Calu3 (cell line): ENCODE results near the gene RIMBP2. TPM values are rescaled to one million over a fixed set of nuclear protein-coding genes. Genes with fewer than 3 reads are reported as not detected.

Source experiments
- BruUV-seq: library from RNA; stranded (reverse); fragments of 400-500 nt; replicated peaks from 2 replicates; lab custom pipeline; 2021; lab: Mats Ljungman, UMichigan
- CTCF ChIA-PET: fragments of 300-600 bp; sonication (Branson Sonifier 250); formaldehyde crosslinking; loops from one replicate; lab custom pipeline; 2022; ENCODE audit warnings: antibody characterized with exemption; lab: Charles Lee
- DNase-seq: peaks from one replicate; pipeline ENCODE4 v3.0.0; 2022
- H3K27ac Mint-ChIP-seq: one replicate; pipeline ENCODE4 v1.8.0; 2022; ENCODE audit warnings: mixed read lengths; ENCODE audit not compliant: unreplicated experiment
- H3K27me3 Mint-ChIP-seq: one replicate; pipeline ENCODE4 v1.8.0; 2022; ENCODE audit warnings: mixed read lengths; ENCODE audit not compliant: unreplicated experiment
- H3K36me3 Mint-ChIP-seq: one replicate; pipeline ENCODE4 v1.8.0; 2022; ENCODE audit warnings: mild to moderate bottlenecking, moderate library complexity, mixed read lengths; ENCODE audit not compliant: insufficient read depth, unreplicated experiment
- H3K4me1 Mint-ChIP-seq: one replicate; pipeline ENCODE4 v1.8.0; 2022; ENCODE audit warnings: mild to moderate bottlenecking, low read depth, mixed read lengths; ENCODE audit not compliant: unreplicated experiment
- H3K4me3 Mint-ChIP-seq: one replicate; pipeline ENCODE4 v1.8.0; 2022; ENCODE audit warnings: mild to moderate bottlenecking, low read depth, moderate library complexity, mixed read lengths; ENCODE audit not compliant: unreplicated experiment
- H3K9me3 Mint-ChIP-seq: one replicate; pipeline ENCODE4 v1.8.0; 2022; ENCODE audit warnings: low read depth, mixed read lengths; ENCODE audit not compliant: unreplicated experiment
- intact Hi-C: fragments of 100-400 bp; cut with micrococcal nuclease; formaldehyde crosslinking; loops from one replicate; pipeline ENCODE4 v1.10.0; 2022; ENCODE audit not compliant: unreplicated experiment
- total RNA-seq: library from RNA; stranded (reverse); gene quantifications from 2 replicates; pipeline ENCODE4 v1.2.3, GENCODE V29; 2022
- TF ChIP-seq, protein P1 (sequence below): fragments of 200-600 bp; IDR thresholded peaks from one replicate; pipeline ENCODE4 v1.8.0; 2022; ENCODE audit warnings: antibody characterized with exemption; ENCODE audit not compliant: unreplicated experiment

The RIMBP2 gene
- total RNA-seq, 1 experiment from 2014 or later = 6.1 TPM

DNA sequence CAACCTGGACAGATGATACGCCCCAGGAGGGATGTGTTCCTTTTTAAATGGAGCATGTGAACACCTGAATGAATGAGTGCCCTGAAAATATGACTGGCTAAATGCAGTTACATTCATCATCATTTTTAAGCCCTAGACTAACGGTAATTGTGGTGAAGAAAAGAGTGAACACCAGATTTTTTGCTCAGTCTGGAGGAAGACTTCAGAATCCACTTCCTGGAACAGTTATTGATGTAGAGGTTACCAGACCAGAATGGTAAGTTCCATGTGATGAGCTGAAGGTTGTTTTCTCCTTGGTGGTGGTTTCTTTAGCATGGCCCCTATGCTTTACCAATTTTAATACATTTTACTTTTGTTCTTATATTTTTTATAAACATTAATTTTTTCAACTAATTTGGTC is 349.1 kb downstream of the RIMBP2 start:
- intact Hi-C loops = no loop called here
- no peaks in the 10 kb centered on the region for H3K4me1 Mint-ChIP-seq
- H3K27me3 Mint-ChIP-seq = no peaks in the 10 kb centered on the region
- H3K27ac Mint-ChIP-seq = no peak overlapping the region
- CTCF ChIA-PET = no interaction called here
- H3K4me3 Mint-ChIP-seq = no peak overlapping the region
- no TSS peak for BruUV-seq
- peaks cover 15% of the 10 kb centered on the region for H3K9me3 Mint-ChIP-seq
- H3K36me3 Mint-ChIP-seq = no peaks in the 10 kb centered on the region
- DNase-seq = no peak
- TF ChIP-seq, protein P1, sequence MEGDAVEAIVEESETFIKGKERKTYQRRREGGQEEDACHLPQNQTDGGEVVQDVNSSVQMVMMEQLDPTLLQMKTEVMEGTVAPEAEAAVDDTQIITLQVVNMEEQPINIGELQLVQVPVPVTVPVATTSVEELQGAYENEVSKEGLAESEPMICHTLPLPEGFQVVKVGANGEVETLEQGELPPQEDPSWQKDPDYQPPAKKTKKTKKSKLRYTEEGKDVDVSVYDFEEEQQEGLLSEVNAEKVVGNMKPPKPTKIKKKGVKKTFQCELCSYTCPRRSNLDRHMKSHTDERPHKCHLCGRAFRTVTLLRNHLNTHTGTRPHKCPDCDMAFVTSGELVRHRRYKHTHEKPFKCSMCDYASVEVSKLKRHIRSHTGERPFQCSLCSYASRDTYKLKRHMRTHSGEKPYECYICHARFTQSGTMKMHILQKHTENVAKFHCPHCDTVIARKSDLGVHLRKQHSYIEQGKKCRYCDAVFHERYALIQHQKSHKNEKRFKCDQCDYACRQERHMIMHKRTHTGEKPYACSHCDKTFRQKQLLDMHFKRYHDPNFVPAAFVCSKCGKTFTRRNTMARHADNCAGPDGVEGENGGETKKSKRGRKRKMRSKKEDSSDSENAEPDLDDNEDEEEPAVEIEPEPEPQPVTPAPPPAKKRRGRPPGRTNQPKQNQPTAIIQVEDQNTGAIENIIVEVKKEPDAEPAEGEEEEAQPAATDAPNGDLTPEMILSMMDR = no peak

- TF ChIP-seq, protein P1 = no peak
- H3K9me3 Mint-ChIP-seq = peaks cover 12% of the 10 kb centered on the region
Observed at GRCh38 chr12:130366159-130366558, 349.9 kb downstream of the RIMBP2 start.

DNA sequence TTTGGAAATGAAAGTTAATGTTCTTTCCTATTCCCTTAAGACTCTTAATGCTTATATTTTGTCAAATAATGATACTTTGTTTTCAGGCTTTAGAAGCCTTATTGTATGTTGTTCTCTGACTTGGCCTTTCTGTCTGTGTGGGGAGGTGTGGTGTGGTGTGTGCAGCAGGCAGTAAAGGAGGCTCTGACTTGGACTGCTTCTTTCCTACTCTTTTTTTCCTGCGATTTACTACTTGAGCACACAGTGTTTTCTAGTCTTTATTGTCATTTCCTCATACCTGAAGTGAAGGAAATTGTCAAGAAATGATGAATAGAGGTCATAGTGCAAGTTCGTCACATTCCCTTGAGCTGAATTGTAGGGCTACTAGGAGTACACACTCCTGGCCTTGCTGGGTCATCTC is 351.5 kb downstream of the RIMBP2 start:
- H3K4me1 Mint-ChIP-seq = no peaks in the 10 kb centered on the region
- no peak for DNase-seq
- intact Hi-C loops = no loop called here
- peaks cover 12% of the 10 kb centered on the region for H3K9me3 Mint-ChIP-seq
- no TSS peak for BruUV-seq
- TF ChIP-seq, protein P1 = no peak
- no peak overlapping the region for H3K4me3 Mint-ChIP-seq
- CTCF ChIA-PET = no interaction called here
- no peaks in the 10 kb centered on the region for H3K36me3 Mint-ChIP-seq
- no peak overlapping the region for H3K27ac Mint-ChIP-seq
- no peaks in the 10 kb centered on the region for H3K27me3 Mint-ChIP-seq

More at GRCh38 chr12:130366159-130366558, 349.9 kb downstream of the RIMBP2 start:
- Mint-ChIP-seq H3K27me3 (no peaks in the 10 kb centered on the region), H3K4me3 (no peak overlapping the region), H3K36me3 (no peaks in the 10 kb centered on the region), H3K4me1 (no peaks in the 10 kb centered on the region), H3K27ac (no peak overlapping the region)
- CTCF ChIA-PET = no interaction called here
- no TSS peak for BruUV-seq
- no peak for DNase-seq
- intact Hi-C loops = no loop called here

GRCh38 chr12:130362060-130362459 is 354.0 kb downstream of the RIMBP2 start:
- TF ChIP-seq, protein P1 = no peak
- Mint-ChIP-seq H3K9me3 (peaks cover 12% of the 10 kb centered on the region), H3K36me3 (no peaks in the 10 kb centered on the region), H3K4me1 (no peaks in the 10 kb centered on the region), H3K4me3 (no peak overlapping the region), H3K27me3 (no peaks in the 10 kb centered on the region), H3K27ac (no peak overlapping the region)
- intact Hi-C loops = no loop called here
- BruUV-seq = no TSS peak
- CTCF ChIA-PET = no interaction called here
- no peak for DNase-seq
